ENCODE results near the gene SNX18. TPM values are rescaled to one million over a fixed set of nuclear protein-coding genes. Genes with fewer than 3 reads are reported as not detected.
"Not testable (repeated sequence)": the region's sequence is repeated elsewhere in the genome, so short reads cannot be mapped to it uniquely, and the experiment has no call there.

SNX18 gene
- total RNA-seq, 1 experiment from 2014 or later, result 6.7 TPM

DNA sequence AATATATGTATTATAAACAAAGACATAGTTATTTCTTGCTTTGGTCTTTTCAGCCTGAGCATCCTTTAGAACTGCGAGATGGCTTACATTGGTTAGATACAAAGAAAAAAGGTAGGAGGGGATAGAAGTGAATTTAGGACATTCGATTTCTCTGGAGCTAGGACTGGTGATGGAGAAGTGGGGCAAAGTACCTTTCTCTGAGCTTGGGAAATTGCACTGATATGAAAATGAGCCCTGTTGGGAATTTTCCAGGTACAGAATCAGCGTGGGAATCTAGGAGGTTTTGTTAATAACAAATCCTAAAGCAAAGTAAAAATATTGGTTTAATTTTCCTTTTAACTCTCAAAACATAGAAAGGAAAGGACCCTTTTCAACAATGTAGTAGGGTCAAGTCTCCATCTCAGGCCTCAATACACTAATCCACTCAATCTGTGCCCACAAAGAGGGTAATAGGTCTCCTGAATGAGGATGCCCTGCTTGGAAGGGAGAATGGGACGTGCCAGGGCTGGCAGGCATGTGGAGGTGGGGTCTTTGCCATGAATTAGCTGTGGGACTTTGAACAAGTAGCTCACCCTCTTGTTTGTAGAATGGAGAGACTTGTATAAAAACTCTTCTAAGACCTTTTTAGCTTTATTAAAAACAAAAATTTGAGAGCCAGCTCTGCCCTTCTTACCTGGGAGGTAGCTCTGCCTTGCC lies 17.7 kb downstream of the SNX18 start:
- no peak for DNase-seq (ENCODE audit: low read depth)
- in situ Hi-C loops (cut with HindIII; ENCODE audit: low pct_unique_long_range_greater_than_20kb, low sequenced_read_pairs), result no loop called here

DNA sequence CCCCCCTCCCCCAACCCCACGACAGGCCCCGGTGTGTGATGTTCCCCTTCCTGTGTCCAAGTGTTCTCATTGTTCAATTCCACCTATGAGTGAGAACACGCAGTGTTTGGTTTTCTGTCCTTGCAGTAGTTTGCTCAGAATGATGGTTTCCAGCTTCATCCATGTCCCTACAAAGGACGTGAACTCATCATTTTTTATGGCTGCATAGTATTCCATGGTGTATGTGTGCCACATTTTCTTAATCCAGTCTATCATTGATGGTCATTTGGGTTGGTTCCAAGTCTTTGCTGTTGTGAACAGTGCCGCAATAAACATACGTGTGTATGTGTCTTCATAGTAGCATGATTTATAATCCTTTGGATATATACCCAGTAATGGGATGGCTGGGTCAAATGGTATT lies 18.8 kb downstream of the SNX18 start:
- in situ Hi-C loops (cut with HindIII; ENCODE audit: low pct_unique_long_range_greater_than_20kb, low sequenced_read_pairs); DNase-seq (ENCODE audit: low read depth): not testable (repeated sequence)

DNA sequence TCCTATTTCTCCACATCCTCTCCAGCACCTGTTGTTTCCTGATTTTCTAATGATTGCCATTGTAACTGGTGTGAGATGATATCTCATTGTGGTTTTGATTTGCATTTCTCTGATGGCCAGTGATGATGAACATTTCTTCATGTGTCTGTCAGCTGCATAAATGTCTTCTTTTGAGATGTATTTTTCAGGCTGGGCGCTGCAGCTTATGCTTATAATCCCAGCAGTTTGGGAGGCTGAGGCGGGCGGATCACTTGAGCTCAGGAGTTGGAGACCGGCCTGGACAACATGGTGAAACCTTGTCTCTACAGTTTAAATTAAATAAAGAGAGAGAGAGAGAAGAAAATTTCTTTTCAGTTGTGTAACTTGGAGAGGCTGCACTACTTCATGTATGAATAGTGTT lies 19.3 kb downstream of the SNX18 start:
- DNase-seq (ENCODE audit: low read depth); in situ Hi-C loops (cut with HindIII; ENCODE audit: low pct_unique_long_range_greater_than_20kb, low sequenced_read_pairs): not testable (repeated sequence)

DNA sequence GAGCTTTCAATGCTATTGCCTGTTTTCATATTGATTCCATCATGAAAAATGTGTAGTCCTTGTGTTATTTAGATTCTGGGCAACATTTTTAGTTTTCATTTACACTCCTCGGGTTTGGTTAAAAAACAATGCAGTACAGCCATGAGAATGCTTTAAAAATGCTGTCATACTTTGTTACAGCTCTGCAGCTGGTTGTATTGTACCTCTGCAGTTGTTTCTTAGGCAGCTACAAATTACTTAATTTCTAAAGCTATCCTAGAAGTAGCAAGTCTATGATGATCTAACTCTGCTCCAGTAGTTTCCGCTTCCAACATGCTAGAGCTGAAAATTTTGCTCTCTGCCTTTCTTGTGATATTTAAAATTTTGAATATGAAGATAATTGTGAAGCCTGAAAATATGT lies 20.2 kb downstream of the SNX18 start:
- in situ Hi-C loops (cut with HindIII; ENCODE audit: low pct_unique_long_range_greater_than_20kb, low sequenced_read_pairs), result no loop called here
- DNase-seq (ENCODE audit: low read depth), result no peak

DNA sequence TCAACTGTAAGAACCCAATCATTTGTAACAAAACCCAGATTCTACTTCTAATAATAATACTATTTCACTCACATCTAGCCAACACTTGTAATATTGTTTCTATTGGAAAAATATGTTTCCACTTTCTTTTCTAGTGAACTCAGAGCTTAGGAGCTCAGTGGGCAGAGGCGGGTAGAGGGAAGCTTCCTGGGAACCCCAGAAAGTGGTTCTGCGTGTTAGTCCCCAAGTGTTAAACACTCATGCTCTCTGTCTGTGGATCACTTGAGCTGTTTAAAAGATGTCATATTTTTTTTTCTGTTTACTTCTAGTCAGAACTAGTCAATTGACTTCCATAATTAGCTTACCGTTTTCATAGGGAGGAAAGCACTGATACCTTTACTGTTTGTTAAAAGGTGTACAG lies 20.6 kb downstream of the SNX18 start:
- in situ Hi-C loops (cut with HindIII; ENCODE audit: low pct_unique_long_range_greater_than_20kb, low sequenced_read_pairs), result no loop called here
- DNase-seq (ENCODE audit: low read depth), result no peak

DNA sequence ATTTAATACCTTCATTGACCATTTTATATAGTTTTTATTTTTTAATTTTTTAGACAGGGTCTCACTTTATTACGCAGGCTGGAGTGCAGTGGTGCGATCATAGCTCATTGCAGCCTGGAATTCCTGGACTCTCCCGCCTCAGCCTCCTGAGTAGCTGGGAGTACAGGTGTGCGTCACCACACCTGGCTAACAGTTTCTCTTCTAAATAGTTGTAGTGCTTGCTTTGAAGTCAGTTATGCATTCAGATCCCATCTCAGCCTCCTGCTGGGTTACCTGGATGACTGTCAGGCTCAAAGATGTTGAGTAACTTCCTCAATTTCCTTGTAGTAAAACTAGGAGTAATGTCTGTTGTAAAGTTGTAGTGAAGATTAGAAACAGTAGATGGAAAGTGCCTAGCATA lies 21.4 kb downstream of the SNX18 start:
- DNase-seq (ENCODE audit: low read depth), result no peak
- in situ Hi-C loops (cut with HindIII; ENCODE audit: low pct_unique_long_range_greater_than_20kb, low sequenced_read_pairs), result no loop called here

DNA sequence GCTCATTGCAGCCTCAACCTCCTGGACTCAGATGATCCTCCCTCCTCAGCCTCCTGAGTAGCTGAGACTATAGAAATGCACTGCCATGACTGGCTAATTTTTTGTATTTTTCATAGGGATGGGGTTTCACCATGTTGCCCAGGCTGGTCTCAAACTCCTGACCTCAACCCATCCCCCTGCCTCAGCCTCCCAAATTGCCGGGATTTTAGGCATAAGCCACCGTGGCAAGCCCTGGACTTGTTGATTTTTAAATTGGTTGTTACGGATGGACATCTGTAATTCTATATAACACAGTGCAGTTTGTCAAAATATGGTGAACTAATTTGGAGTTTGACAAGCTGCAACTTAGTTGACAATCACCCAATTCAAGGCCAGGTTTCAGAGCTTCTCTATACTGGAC lies 22.7 kb downstream of the SNX18 start:
- in situ Hi-C loops (cut with HindIII; ENCODE audit: low pct_unique_long_range_greater_than_20kb, low sequenced_read_pairs), result no loop called here

DNA sequence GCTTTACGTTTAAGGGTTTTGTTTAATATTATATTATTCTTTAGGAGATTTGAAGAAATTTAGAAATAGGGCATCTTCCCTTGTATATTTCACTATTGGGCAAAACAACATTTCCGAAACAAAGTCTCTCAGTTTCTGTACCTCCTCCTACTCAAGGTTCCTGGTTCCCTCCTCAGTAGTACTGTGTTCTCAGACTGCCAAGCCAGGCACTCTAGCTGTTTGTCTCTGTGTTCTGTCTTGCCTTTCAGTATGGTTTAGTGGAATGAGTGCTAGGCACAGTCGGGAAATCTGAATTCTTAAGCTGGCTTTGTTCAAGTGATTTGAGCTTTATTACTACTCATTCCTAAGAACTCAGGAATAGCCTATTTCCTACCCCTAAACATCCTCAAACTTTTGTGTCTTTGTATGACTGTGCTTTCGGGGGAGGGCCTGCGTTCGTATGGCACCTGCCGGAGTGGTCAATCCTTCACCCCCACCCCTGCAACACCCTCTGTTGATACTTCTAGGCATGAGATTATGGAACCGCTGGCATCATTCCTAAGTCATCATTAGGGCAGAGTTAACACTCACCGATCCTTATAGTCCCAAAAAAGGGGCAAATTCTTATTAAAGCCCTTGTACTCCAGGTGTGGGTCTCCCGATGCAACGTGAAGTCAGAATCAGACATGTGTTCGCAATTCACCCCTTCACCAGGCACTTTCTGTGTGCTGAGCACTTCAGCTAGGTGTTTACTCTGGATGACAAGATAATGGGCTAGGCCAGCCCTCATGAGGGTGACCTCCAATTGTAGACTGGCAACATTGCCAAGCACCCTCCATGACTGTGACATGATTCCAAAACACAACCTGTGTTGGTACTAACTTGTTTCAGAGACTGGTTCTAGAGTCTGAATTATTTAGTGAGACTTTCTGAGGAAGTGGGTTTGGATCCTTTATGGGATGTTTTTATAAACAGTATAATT lies 24.5 kb downstream of the SNX18 start:
- no peak for DNase-seq (ENCODE audit: low read depth)
- in situ Hi-C loops (cut with HindIII; ENCODE audit: low pct_unique_long_range_greater_than_20kb, low sequenced_read_pairs), result no loop called here

More for the DNA sequence above, 22.7 kb downstream of the SNX18 start:
- DNase-seq (ENCODE audit: low read depth), result no peak

DNA sequence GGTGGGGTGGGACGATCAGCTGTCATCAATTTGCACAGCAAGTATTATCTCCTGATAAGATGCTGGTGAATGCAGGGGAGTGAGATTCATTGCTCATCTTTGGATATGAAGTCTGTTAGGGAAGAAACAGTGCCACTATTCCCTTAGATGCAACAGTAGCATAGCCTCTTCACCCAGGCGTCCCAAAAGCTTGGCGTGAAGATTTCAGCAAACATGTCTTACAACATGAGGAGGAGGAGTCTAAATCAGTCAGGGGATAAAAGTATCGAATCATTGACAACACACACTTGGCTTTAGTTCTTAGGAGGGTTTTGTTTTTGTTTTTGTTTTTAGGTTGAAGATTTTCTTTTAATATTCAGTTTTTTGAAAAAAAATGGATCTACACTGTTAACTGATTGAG lies 26.5 kb downstream of the SNX18 start:
- in situ Hi-C loops (cut with HindIII; ENCODE audit: low pct_unique_long_range_greater_than_20kb, low sequenced_read_pairs), result no loop called here
- DNase-seq (ENCODE audit: low read depth), result no peak

DNA sequence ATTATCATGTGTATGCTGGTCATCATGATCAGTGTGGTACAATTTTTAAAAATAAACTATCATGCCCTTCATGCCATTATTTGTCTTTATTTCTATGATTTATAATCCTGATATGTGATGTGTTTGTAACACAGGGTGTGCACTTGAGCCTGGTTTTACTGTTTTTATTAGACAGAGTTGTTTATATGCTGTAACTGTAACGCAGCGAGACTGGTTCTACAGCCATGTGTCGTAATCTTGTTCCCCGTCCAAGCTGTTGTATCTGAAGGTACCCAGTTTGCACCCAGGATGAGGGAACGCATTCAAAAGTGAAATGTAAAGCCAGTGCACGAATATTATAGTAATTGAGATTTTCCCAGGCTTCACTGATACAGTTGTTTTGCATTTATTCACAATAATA lies 28.2 kb downstream of the SNX18 start:
- in situ Hi-C loops (cut with HindIII; ENCODE audit: low pct_unique_long_range_greater_than_20kb, low sequenced_read_pairs), result no loop called here
- no peak for DNase-seq (ENCODE audit: low read depth)

DNA sequence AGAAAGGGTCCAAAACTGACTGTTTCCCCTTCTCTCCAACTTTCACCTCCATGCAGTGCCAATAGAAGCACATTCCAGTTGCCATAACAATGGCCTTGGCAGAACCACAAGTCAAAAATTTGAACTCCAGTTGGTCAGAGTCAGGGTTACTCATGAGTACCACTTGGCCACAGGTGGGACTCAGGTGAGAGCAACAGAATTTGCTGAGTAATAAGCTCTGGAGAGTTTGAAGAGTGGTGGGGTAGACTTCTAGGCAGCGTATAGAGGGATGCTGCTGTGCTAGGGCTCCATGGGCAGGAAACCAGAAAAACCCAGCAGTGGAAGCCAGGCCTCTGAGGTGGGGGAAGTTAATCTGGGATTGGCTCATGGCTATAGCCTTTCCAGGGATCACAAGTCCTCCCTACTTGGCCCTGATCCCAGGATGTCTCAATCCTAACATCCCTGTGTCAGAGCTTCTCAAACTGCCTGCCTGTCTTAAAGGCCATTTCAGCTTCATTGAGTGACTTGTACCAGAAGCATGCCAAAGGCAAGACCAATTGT lies 30.2 kb downstream of the SNX18 start:
- in situ Hi-C loops (cut with HindIII; ENCODE audit: low pct_unique_long_range_greater_than_20kb, low sequenced_read_pairs), result no loop called here
- DNase-seq (ENCODE audit: low read depth), result no peak

DNA sequence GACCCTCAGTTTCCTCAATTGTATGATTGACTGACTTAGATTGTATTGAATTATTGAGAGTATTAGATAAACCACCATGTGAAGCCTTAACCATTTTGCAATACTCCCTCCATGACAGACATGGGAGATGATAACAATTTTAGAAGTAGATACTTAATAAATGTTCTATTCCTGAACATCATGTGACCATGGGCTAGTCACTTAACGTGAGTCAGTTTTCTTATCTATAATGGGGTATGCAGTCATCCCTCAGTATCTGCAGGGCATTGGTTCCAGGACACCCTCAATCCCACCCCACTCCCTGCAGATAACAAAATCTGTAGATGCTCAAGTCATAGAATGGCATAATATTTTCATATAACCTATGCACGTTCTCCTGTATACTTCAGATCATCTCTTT lies 31.0 kb downstream of the SNX18 start:
- in situ Hi-C loops (cut with HindIII; ENCODE audit: low pct_unique_long_range_greater_than_20kb, low sequenced_read_pairs), result no loop called here
- no peak for DNase-seq (ENCODE audit: low read depth)

DNA sequence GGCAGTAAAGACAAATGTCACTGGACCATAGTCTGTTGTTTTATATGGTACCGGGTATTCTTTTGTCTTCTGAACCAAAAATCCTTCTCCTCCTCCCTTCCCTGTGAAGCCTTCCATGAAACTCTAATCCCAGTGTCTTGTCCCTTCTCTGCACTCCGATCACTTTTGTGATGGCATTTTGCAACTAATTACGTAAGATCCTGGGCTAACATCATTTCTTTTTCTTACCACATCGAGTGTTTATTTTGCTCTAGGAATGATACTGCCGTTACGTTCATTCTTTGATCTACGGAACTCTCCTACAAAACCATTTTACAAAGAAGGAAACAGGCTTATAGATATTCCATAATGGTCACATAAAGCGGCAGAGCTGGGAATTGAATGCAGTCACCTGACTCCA lies 33.7 kb downstream of the SNX18 start:
- DNase-seq (ENCODE audit: low read depth), result no peak
- in situ Hi-C loops (cut with HindIII; ENCODE audit: low pct_unique_long_range_greater_than_20kb, low sequenced_read_pairs), result no loop called here

DNA sequence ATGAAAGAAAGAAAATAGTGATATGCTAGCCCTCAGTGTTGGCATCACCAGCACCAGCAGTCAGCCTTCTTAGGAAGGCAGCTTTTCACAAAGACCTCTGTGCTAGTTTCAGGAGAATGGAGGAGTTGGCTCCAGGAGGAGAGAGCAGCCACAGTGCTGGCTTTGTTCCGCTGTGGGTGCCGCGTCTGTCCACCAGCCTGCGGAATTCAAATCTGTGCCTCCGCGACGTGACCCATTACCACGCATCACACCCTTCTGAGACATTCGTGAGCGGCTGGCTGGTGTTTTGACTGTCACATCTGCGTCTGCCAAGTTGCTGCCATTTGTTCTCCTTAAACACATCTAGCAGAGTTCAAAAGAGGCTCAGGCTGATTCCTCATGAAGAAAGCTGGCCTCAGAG lies 34.4 kb downstream of the SNX18 start:
- DNase-seq (ENCODE audit: low read depth), result no peak
- in situ Hi-C loops (cut with HindIII; ENCODE audit: low pct_unique_long_range_greater_than_20kb, low sequenced_read_pairs), result no loop called here

DNA sequence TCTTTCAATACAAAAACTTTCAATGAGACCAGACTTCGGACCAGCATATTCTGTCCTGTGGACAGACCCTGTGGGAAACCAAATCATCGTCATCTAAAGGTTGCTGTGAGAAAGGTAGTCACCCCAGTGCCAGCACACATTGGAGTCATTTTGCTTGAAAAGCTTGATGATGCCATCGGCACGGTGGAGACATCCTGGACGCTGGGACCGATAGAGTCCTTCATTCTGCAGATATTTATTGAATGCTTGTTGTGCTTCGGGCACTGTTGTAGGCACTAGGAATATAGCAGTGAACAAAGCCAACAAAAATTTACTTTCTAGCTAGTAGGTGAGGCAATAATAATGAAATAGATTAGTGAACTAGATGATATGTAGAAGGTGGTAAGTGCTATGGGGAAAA lies 34.9 kb downstream of the SNX18 start:
- in situ Hi-C loops (cut with HindIII; ENCODE audit: low pct_unique_long_range_greater_than_20kb, low sequenced_read_pairs), result no loop called here

DNA sequence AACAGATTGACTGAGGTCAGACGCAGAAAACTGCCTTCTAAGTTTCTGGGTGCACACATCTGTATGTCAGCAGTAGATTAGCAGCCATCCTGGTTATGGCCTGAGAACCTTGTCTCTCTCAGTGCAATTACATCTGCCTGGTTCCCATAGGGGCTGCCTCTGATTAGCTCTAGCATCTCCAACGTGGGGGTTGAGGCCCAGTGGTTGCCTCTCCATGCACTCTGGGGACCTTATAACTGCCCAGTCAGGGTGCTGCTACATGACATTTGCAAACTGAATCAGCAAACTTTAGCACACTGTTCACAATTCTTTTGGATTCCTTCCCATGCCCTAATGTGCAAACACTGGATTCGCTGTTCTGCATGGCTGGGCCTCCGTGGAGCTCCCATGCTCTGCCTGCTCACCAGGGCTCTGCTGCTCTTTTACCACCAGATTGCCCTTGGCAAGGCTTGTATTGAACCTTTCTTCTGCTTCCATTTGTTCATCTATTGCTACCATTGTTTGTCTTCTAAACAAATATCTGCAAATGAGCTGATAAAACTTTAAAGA lies 36.2 kb downstream of the SNX18 start:
- in situ Hi-C loops (cut with HindIII; ENCODE audit: low pct_unique_long_range_greater_than_20kb, low sequenced_read_pairs), result no loop called here
- peak; percentile 7 for DNase-seq (ENCODE audit: low read depth)

More for the DNA sequence above, 34.9 kb downstream of the SNX18 start:
- DNase-seq (ENCODE audit: low read depth), result no peak

DNA sequence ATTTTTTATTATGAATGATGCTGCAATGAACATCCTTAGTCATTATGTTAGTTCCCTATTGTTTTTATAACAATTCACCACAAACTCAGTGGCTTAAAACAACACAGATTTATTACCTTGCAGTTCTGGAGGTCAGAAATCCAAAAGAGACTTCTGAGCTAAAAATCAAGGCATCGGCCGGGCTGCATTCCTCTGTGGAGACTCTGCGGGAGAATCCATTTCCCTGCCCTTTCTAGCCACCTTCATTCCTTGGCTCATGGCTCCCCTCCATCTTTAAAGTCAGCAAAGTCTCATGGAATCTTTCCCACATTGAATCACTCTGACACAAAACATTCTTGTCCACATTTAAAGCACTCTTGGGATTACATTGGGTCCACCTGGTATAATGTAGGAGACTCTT lies 38.6 kb downstream of the SNX18 start:
- in situ Hi-C loops (cut with HindIII; ENCODE audit: low pct_unique_long_range_greater_than_20kb, low sequenced_read_pairs), result no loop called here
- DNase-seq (ENCODE audit: low read depth), result no peak

DNA sequence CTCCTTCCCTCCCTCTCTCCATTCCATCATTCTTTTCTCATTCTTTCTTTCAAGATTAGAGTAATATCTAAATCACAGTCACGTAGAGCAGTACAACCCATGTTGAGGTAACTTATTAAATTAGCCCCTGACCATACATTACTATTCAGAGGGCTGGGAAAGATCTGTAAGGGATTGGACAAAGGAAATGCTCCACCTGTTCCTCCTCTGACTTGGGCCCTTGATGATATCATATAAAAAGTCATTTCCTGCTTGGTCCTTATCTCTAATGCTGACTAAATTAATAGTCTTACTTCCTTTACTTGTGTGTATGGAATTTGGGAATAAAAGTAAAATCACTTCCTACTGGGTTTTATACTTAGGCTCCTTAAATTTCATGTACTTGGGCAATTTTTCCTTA lies 40.8 kb downstream of the SNX18 start:
- no peak for DNase-seq (ENCODE audit: low read depth)

DNA sequence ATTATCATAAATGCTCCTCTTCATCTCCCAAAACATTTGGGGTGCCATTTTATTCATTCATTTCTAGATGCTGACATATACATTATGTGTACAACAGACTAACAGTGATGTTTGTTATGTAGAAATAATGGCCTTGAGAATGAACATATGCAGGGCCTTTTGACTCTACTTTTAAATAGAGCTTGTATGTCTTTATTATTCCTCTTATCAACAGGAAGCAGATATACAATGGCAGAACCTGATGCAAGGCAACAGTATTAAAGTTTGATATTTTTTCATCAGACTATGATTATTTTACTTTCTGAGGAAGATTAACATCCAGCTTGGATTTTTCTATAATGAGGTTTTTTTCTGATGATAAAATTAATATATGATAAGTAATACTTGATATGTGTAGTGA lies 44.1 kb downstream of the SNX18 start:
- in situ Hi-C loops (cut with HindIII; ENCODE audit: low pct_unique_long_range_greater_than_20kb, low sequenced_read_pairs), result no loop called here

More for the DNA sequence above, 40.8 kb downstream of the SNX18 start:
- in situ Hi-C loops (cut with HindIII; ENCODE audit: low pct_unique_long_range_greater_than_20kb, low sequenced_read_pairs), result no loop called here

More for the DNA sequence above, 44.1 kb downstream of the SNX18 start:
- no peak for DNase-seq (ENCODE audit: low read depth)

Data from Caki2 (cell line).